Sigmoid colon (tissue), 7 donors: ENCODE data around the gene CNIH3. TPM values are rescaled to one million over a fixed set of nuclear protein-coding genes. Genes with fewer than 3 reads are reported as not detected.

Experiments used
- DNase-seq: peaks from one replicate; pipeline ENCODE4 v3.0.0-alpha.2; 2019
- H3K27ac ChIP-seq, 4 donors: fragments of 200-600 bp; sonication (generic); one replicate each; pipeline ENCODE4 v1.5.1; 2016 to 2019; ENCODE audit warnings: mild to moderate bottlenecking in 1 of 4
- H3K27me3 ChIP-seq, 3 donors: fragments of 200-600 bp; sonication (generic); one replicate each; pipeline ENCODE4 v1.5.1; 2019; ENCODE audit warnings: mild to moderate bottlenecking in 1 of 3
- H3K36me3 ChIP-seq, 4 donors: fragments of 200-600 bp; sonication (generic); one replicate each; pipeline ENCODE4 v1.5.1; 2016 to 2019
- H3K4me1 ChIP-seq, 4 donors: fragments of 200-600 bp; sonication (generic); one replicate each; pipeline ENCODE4 v1.5.1; 2017 to 2019
- H3K4me3 ChIP-seq, 4 donors: fragments of 200-600 bp; sonication (generic); one replicate each; pipeline ENCODE4 v1.5.1; 2017 to 2019; ENCODE audit warnings: mild to moderate bottlenecking in 2 of 4, moderate library complexity in 1 of 4
- H3K9me3 ChIP-seq, 4 donors: fragments of 200-600 bp in 3 of 4; sonication (generic) in 3 of 4; one replicate each; pipeline versions ENCODE4 v1.5.1 to v1.6.1; 2013 to 2019
- CTCF ChIP-seq, 4 experiments: fragments of 450-650 bp in 3 of 4; fragments of 200-600 bp in 1 of 4; IDR thresholded peaks; one replicate each; pipeline ENCODE4 v1.5.1; 2016 to 2019; ENCODE audit warnings: antibody characterized with exemption in 4 of 4, mild to moderate bottlenecking in 3 of 4, moderate library complexity in 2 of 4
- EP300 ChIP-seq, 4 donors: sonication (generic); formaldehyde crosslinking; IDR thresholded peaks; one replicate each; pipeline ENCODE4 v1.6.1; 2017; ENCODE audit warnings: antibody characterized with exemption in 4 of 4
- POLR2A ChIP-seq, 2 donors: fragments of 450-650 bp; IDR thresholded peaks; one replicate each; pipeline ENCODE4 v1.6.1; 2016; ENCODE audit warnings: antibody characterized with exemption in 2 of 2, mild to moderate bottlenecking in 2 of 2, moderate library complexity in 2 of 2
- POLR2AphosphoS5 ChIP-seq, 4 donors: sonication (generic); formaldehyde crosslinking; IDR thresholded peaks; one replicate each; pipeline ENCODE4 v1.6.1; 2017; ENCODE audit warnings: antibody characterized with exemption in 4 of 4
- WGBS, 2 donors: extraction: QIAGEN DNeasy Blood & Tissue Kit; methylation state at CpG; one replicate each; pipeline ENCODE4 v1.1.7; 2013; 5-methylcytosine and 5-hydroxymethylcytosine counted together
- intact Hi-C: fragments of 100-400 bp; cut with DNase I; formaldehyde crosslinking; loops from one replicate; pipeline ENCODE4 v1.15.1; 2023
- polyA plus RNA-seq, 3 donors: library from polyadenylated mRNA; stranded (reverse); fragments of 200-250 nt; gene quantifications; one replicate each; pipeline ENCODE4 v1.2.3, GENCODE V29; 2013
- total RNA-seq, 4 donors: library from RNA; depleted of rRNA; stranded (reverse); fragments of >200 nt; gene quantifications; one replicate each; pipeline ENCODE4 v1.1.0, GENCODE V29; 2016
- donor health status: healthy with polysubstance abuse.
- donor health status: Bipolar disorder and iron deficiency.
- donor health status: healthy.

The CNIH3 gene
- total and polyA plus RNA-seq, 7 donors: 0.60 to 2.8 (median 1.4) TPM

- no peak for TF ChIP-seq CTCF (IDR thresholded peaks at IDR 0.05)
- no peak for TF ChIP-seq POLR2A (IDR thresholded peaks at IDR 0.05)
- no peak for TF ChIP-seq EP300 (IDR thresholded peaks at IDR 0.05)
- TF ChIP-seq POLR2AphosphoS5 (IDR thresholded peaks at IDR 0.05): no peak
- Histone ChIP-seq H3K27ac (no peak overlapping the region), H3K4me3 (no peak overlapping the region), H3K9me3 (no peaks in the 10 kb centered on the region), H3K27me3 (peaks cover 0 to 7% (median 0%) of the 10 kb centered on the region in 3 donors), H3K36me3 (no peaks in the 10 kb centered on the region), H3K4me1 (no peaks in the 10 kb centered on the region)
- no peak for DNase-seq
- intact Hi-C loops: no loop called here
- WGBS, 2 donors: 33 to 62% methylated on average over 7 of the region's 7 CpGs
These were observed 7.7 kb downstream of the CNIH3 start for GRCh38 chr1:224623743-224624333.

GRCh38 chr1:224624432-224624831, 8.3 kb downstream of the CNIH3 start:
- no peak for DNase-seq
- H3K9me3 ChIP-seq: no peaks in the 10 kb centered on the region
- H3K36me3 ChIP-seq: no peaks in the 10 kb centered on the region
- H3K27me3 ChIP-seq: peaks cover 0 to 5% (median 0%) of the 10 kb centered on the region in 3 donors
- TF ChIP-seq POLR2AphosphoS5 (IDR thresholded peaks at IDR 0.05): no peak
- no peak for TF ChIP-seq EP300 (IDR thresholded peaks at IDR 0.05)
- TF ChIP-seq CTCF (IDR thresholded peaks at IDR 0.05): no peak
- TF ChIP-seq POLR2A (IDR thresholded peaks at IDR 0.05): no peak
- intact Hi-C loops: no loop called here
- H3K4me1 ChIP-seq: no peaks in the 10 kb centered on the region
- H3K4me3 ChIP-seq: no peak overlapping the region
- WGBS, 2 donors: 90 to 93% methylated on average over 4 of the region's 4 CpGs
- no peak overlapping the region for H3K27ac ChIP-seq

- Histone ChIP-seq H3K36me3 (no peaks in the 10 kb centered on the region), H3K27ac (no peak overlapping the region), H3K9me3 (no peaks in the 10 kb centered on the region), H3K4me3 (no peak overlapping the region), H3K4me1 (no peaks in the 10 kb centered on the region), H3K27me3 (no peaks in the 10 kb centered on the region)
- WGBS, 2 donors: 86 to 92% methylated on average over 1 of the region's 1 CpG
- DNase-seq: no peak
- TF ChIP-seq EP300 (IDR thresholded peaks at IDR 0.05): no peak
- no peak for TF ChIP-seq CTCF (IDR thresholded peaks at IDR 0.05)
- TF ChIP-seq POLR2A (IDR thresholded peaks at IDR 0.05): no peak
- TF ChIP-seq POLR2AphosphoS5 (IDR thresholded peaks at IDR 0.05): no peak
- intact Hi-C loops: no loop called here
These were observed 9.9 kb downstream of the CNIH3 start for GRCh38 chr1:224626042-224626441.

- 81 to 89% methylated on average over 4 of the region's 4 CpGs for WGBS, 2 donors
- no peak for TF ChIP-seq EP300 (IDR thresholded peaks at IDR 0.05)
- TF ChIP-seq CTCF (IDR thresholded peaks at IDR 0.05): no peak
- no peak for TF ChIP-seq POLR2AphosphoS5 (IDR thresholded peaks at IDR 0.05)
- TF ChIP-seq POLR2A (IDR thresholded peaks at IDR 0.05): no peak
- intact Hi-C loops: no loop called here
- Histone ChIP-seq H3K36me3 (no peaks in the 10 kb centered on the region), H3K4me3 (no peak overlapping the region), H3K27ac (no peak overlapping the region), H3K27me3 (no peaks in the 10 kb centered on the region), H3K4me1 (no peaks in the 10 kb centered on the region), H3K9me3 (no peaks in the 10 kb centered on the region)
- no peak for DNase-seq
These were observed 13.8 kb downstream of the CNIH3 start for GRCh38 chr1:224629965-224630364.
